GM04504 (cell line): ENCODE measurements around the gene KCNJ4.

Experiments
- DNase-seq: peaks from one replicate; pipeline ENCODE4 v3.0.0-alpha.2; 2012; ENCODE audit warnings: low read depth

The KCNJ4 gene

DNA sequence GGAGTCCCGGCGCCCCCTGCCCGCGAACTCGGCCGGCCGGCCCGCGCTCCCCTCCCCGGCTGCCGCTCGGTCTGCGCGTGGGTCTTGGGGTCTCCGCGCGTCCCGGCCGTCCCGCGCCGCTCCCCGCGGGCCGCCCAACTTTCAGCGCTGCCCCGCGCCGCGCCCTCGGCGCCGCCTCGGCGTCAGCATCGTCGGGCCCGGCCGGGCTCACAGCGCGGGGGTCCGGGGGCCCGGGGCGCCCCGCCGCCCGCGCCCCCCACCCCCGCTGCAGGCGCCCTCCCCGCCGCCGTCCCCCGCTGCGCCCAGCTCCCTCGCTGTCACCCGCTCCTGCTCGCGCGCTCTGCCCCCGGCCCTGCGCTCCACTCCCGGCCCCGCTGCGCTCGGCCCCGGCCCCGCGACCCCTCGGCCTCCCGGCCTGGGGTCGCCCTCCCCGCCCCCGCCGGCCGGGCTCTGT, at the start of gene KCNJ4:
Gene KCNJ4 (minus strand): TSS at position 124 of the 454 bp plus-strand sequence. CDS start 27,067 bp downstream, outside the sequence.
- no peak for DNase-seq

DNA sequence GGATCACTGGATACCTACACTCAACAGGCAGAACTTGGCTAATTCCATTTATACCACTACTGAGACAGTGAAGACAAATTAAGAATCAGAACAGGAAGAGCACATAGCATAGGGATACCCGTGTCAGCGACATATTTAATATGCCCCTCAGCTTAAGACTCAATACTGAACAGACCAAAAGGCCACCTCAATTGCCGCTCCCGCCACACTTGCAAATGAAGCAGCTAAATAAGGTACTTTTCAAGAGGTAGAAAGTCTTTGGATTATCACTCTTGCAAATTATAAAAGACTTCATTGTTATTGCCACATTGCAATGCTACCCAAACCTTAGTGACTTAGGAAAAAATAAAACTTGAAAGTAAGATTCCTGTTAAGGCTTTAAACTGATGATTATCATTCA, 48.0 kb upstream of the KCNJ4 start:
- DNase-seq, result no peak

DNA sequence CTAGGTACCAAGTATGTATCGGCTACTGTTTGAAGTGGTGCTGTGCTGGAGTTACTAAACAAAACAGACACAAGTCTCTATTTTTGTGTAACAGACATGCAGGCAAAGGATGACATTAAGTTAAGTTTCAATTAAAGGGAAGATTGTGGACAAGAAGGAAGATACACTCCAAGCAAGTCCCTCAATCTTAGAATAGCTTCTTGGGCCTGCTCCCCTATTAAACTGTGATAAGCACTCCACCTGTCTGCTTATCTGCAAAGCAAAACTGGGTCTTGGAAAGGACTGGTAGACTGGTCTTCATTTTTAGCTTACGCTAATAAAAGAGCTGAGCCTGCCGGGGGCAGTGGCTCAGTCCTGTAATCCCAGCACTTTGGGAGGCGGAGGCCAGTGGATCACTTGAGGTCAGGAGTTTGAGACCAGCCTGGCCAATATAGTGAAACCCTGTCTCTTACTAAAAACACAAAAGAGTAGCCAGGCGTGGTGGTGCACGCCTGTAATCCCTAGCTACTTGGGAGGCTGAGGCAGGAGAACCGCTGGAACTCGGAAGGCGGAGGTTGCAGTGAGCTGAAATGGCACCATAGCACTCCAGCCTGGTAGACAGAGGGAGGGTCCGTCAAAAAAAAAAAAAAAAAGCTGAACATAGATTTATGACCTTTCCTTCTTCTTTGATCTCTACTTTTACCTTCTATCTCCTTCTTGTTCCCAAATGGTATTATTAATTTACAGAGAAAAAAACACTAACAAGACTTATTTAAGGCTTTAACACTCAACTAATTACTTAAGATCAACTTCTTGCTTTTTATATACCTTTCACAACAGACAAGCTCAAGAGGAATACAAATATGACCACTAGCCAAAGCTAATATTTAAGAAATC, 47.0 kb upstream of the KCNJ4 start:
- DNase-seq, result no peak

DNA sequence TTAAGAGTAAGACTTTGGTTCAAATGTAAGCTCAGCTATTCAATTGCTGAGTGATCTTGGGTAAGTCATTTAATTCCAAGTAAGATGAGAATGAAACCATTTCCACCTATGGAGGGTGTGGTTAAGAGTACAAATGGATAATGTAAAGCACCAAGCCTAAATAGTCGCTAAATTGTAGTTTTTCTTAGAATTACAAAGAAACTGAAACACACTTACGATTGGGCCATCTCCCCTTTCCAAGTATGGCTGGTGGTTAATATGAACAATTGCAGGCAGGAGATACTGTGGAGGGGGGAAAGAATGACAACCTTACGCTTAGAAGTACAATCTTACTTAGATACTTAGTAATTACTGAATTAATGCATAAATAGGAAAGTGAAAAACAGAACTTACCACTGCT, 42.9 kb upstream of the KCNJ4 start:
- DNase-seq, result no peak

DNA sequence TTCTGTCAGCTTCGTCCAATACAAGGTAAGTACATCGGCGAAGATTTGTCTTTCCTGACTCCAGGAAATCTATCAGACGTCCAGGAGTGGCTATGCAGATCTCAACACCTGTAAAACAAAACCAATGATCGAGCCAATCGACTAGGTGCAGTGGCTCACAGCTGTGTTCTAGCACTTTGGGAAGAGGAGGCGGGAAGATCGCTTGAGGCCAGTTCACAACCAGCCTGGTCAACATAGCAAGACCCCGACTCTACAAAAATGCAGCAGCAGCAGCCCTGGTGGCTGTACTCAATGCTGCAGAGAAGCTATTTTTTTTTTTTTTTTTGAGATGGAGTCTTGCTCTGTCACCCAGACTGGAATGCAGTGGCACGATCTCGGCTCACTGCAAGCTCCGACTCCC, 39.9 kb upstream of the KCNJ4 start:
- DNase-seq, result no peak

DNA sequence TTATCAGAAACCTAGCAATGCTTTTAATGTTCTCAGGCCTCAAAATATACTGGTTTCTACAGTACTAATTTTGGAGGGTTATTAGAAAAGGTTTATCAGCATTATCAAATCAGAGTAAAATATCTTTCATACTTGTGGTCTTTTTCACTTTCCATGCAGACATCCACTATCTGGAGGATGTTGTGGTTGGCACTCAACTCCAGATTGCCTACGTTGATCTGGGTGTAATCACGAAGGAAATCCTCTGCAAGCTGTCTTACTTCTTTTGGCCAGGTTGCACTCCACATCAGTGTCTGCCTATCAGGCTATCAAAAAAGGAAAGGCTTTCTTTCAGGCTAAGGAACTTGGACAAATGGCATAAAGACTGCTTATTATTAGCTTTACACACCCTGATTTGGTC, 39.5 kb upstream of the KCNJ4 start:
- no peak for DNase-seq

DNA sequence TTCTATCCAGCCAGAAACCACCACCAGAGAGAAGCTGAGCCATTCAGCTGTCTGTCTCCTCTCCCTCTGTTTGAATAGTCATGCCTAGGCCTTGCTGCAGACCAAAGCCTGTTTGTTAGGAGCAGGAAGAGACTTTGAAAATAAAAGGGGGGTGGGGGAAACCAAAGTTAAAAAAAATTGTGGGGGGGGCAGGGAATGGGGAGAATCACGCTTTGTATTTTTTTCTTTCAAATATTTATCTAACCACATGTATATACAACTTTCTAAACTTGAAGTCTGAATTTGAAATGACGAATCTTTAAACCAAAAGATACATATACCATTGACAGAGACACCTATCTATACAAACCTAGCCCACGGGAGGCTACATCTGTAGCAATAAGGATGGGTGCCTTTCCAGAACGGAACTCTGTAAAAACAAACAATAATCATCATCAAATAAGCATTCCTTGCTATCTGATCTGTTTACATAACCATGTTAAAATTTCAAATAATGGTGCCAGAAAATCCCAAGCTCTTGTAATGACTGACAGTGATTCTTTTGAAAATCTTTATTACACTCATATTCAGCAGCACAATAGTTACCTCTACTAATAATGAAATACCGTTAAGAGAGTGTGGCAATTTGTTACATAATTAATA, 36.8 kb upstream of the KCNJ4 start:
- DNase-seq, result no peak

DNA sequence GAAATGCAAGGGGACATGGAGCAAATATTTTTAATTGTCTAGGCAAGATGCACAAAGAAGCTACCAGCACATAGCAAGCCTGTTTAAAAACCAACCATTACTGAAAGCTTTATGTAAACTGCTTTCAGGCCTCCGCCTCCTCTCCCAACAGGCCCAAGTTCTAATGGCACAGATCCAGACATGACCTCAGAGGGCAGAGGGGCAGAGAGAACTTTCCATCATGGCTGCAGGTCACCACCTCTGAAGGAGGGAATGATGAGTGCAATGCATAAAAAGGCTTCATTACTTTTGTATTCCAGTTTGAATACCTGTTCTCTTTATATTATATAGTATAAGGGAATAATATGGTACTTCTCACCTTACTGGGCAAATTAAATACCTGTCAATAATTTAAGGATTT, 35.9 kb upstream of the KCNJ4 start:
- DNase-seq, result no peak

DNA sequence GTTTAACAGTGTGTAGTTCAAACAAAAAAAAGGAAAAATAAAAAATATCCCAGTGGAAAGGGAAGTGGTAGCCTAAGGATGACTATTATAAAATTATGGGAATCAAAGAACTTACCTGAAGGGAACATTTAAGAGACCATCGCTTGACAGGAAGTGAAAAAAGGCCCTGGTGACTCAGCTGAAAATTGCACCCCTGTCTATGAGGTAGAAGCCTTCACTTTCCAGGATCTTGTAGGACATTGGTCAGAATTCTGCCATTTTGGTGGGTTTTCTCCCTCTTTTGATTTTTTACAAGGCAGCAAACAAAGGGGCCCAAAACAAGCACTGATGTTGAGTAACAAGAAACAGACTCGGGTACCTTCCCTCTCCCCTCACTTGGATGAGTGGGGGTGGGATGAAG, 35.5 kb upstream of the KCNJ4 start:
- DNase-seq, result no peak

DNA sequence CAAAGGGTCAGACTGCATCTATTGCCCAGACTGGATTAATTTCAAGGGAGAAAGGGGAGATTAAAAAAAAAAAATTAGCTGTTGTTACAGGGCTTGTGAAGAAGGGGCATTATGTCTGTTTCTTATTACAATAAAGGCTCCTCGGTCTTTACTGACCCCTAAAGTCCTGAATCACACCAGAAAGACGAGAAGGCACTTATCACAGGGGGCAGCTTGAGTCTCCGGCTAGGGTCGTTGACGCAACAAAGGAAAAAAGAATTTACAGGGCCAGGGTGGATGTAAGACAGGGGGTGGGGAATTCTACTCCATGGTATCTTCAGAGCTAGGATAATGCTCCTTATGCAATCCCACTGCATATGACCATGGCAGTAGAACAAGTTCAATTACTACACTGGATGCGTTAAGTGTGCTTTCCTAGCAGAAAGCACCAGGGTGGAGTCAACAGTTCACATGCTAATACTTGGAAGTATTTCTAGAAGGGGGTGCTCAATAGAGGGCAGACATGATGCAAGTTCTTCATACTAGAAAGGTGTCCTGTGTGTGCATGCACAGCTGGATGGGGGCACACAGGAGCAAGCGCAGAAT, 34.7 kb upstream of the KCNJ4 start:
- no peak for DNase-seq

DNA sequence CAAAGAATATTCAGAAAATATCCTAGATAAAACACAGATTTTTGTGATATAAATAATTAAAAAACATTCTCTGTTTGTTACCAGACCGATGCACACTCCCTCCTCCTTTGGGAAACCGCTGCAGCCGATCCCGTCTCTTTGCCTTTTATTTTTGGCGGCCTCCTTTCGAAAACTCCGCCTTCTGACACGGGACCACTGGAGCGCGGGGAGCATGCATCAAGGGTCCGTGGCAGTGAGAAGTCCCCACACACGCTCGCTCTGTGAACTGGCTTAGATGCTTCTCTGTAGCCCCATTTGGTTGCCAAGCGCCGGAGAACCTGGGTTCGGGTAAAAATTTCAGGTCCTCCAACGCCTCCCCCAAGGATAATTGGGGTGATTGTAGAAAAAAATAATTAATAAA, 34.1 kb upstream of the KCNJ4 start:
- no peak for DNase-seq

DNA sequence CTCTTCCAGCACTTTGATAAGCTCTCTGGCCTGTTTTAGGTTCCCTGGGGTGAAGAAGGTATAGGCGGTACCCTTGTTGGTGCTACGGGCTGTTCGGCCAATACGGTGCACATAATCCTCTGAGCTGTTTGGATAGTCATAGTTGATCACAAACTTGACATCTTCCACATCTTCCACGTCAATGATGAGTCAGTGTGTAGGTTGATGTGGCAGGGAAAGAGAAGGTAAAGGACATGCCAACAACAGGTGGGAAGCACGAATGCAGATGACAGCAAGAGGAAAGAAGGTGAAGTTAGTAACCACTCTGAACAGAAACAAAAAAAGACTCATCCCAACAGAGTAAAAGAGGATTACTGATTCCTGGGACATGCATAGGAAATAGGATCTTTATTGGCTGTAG, 32.9 kb upstream of the KCNJ4 start:
- DNase-seq, result no peak

DNA sequence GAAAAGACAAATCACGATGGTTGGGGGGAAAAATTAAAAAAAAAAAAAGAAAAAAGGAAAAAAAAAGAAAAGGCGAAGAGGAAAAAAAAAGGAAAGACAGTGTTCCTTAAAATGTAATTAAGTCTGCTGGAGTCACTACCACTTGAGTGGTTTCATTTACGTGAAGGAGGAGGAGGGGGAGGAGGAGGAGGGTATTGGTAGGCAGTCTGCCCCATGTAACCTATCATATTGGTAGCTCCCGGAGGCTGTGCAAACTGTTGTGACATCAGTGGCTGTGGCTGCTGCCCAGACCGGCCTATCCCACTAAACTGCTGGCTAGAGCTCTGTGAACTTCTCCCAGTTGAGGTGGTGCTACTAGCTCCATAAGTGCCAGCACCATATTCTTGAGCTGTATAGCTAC, 30.8 kb upstream of the KCNJ4 start:
- DNase-seq, result no peak

DNA sequence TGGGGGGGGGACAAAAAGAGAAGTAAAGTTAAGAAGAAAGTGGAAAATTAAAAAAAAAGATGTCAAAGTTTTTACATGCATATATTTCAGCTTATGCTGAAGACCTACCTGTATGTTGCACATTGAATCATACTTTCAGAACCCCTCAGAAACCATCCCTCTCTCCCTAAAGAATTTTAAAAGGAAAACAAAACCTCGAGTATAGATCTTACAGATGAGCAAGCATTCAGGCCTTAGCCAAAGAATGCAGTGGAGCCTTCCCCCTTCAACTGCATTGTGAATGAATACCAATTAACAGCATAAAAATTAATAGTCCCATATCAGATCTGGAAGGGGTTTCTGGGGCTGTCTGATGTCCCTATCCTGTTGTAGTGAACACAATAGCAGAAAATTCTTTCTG, 29.2 kb upstream of the KCNJ4 start:
- DNase-seq, result no peak

DNA sequence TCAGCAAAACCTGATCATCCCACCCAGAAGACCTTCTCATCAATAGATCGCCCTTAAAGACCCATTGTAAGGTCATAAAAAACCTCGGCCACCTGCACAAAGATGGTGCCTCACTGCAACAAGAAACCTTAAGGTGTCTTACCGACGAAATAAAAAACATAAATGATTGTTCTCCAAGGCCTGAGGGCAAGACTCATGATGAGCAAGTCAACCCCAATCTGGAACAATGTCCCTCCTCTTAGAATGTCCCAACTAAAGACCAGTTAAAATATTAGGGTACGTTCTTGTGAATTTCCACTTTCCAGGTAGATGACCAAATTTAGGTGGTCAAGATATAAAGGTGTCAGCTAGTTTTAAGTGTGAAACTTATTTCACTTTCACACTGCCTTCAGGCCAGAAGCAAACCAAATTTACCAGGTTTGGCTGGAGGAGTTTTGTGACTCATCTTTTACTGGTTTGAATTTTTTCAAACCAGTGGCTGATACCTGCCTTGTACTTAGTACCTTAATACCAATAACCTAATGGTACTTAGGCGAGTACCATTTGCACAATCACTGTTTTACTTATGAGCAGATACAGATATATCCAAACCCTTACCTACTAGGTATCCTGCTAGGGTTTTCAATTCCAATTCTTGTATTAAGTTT, 27.8 kb upstream of the KCNJ4 start:
- DNase-seq, result no peak

DNA sequence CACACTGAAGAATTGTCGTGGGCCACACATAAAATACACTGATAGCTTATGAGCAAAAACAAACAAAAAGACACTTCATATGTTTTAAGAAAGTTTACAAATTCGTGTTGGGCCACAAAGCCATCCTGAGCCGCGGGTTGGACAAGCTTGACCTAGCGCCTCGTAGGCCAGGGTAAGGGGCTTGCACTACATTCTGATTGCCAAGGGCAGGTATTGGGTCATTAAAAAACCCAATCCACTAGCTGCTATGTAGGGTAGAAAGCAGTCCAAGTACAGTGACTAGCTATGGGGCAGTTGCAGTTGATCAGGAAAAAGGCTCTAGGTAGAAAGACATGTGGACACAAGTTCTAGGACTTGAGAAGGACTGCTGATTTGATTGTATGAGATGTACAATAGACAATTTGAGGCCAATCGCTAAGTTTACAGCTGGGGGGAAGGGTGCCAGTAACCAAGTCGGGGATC, 26.9 kb upstream of the KCNJ4 start:
- no peak for DNase-seq

DNA sequence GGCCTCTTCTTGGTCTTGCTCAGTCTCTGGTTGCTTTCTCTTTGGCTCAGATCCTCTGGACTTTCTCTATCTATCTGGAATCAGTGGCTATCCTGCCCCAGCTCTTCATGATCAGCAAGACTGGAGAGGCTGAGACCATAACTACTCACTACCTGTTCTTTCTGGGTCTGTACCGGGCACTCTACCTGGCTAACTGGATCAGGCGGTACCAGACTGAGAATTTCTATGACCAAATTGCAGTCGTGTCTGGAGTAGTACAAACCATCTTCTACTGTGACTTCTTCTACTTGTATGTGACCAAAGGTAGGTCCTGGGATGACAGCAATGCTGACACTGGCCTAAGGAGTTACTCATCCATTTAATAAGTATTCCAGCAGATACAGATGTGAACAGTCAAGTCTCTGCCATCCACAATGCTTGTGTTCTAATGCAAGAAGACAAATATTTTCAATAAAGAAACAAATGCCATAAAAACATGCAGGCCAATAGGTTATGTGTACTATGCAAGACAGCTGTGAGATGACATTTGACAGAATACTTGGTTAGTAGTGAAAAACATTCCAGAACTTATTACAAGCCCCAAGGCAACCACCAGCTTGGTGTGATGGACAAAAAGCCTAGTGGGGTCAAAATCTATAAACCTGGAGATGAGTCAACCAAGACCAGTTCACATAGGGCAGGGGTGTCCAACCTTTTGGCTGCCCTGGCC, 26.3 kb upstream of the KCNJ4 start:
- no peak for DNase-seq

DNA sequence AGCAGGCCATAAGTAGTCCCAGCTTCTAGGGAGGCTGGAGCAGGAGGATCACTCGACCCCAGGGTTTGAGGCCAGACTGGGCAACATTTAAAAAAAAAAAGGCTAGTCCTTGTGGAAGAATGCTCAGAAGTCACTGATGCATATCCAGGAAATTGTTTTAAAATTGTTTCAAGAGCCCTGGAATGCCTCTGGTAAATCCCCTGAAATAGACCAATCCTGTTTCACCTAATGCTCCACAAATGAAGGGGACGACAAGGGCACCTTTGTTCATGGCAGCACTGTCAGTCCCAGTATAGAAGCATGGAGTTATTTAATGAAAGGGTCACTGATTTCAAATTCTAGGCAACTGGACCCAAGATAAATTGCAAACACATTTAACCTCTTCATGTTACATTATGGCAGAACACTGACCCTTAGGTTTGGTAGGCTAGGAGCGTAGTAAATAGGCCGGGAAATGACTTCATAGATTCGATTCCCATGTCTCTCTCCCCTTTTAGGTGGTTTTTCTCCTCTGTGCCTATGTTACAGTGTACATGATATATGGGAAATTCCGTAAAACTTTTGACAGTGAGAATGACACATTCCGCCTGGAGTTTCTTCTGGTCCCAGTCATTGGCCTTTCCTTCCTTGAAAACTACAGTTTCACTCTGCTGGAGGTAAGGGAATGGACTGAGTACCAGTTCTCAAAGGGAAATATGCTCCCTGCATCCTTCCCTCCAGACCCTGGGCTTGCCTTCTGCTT, 24.3 kb upstream of the KCNJ4 start:
- DNase-seq, result no peak

DNA sequence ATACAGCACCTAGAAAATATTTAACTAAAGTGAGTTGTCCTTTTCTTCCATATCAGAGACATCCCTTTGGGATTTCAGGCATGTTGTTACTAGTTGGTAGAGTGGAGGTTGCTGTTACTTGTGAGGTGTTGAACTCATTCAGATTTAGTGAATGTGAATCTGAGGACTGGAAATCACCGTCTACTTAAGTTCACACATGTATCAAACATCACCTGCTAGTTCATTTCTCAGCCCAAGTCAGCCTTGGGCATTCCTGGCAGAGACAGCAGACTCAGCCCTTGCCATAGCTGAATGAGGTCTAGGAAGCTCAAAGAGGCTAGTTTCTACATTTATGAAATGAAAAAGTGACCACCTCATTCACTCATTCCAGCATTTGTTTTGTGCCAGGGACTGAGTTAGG, 22.6 kb upstream of the KCNJ4 start:
- DNase-seq, result no peak

DNA sequence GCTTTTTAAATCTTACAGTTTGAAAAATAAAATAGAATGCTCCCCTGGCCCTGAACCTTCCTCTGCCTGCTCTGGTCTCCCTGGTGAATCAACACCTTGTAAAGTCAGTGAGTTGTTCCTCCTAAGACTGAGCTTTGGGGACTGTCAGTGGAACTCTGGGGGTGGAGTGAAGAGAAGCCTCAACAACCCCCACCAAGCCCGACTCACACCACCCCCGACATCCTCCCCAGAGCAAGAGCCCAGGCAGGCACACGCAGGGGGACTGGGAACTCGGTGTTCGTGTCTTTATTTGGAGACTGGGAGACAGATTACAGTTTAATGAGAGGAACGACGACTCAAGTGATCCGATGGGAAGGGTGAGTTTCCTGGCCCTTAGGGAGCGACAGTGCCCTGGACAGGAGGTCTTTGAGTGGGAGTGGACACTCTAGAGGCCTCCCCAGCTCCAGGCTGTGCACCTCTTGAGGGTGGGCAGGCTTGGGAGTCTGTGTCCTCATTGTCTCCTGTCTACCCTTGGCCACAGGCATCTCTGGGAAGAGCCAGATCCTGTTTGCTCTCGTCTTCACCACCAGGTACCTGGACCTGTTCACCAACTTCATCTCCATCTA, 19.1 kb upstream of the KCNJ4 start:
- no peak for DNase-seq

DNA sequence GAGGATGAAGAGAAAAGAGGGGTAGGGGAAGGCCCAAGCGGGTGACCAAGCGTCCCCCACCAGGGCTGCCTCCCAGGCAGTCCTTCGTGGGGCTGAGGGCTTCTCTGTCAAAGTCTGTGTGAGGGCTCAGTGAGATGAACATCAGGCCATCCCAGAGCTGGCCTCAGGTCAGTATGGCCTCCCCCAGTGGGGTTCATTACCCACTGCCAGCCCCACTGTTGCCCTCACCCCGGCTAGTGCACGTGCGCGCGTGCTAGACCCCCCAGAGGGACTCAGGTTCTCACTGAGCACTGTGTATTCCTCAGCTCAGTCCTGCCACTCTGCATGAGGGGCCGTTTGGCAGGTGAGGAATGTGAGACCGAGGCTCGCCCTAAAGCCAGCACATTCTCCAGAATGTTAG, 16.2 kb upstream of the KCNJ4 start:
- no peak for DNase-seq
